ENCODE data around the gene FOXF2. TPM values are rescaled to one million over a fixed set of nuclear protein-coding genes. Genes with fewer than 3 reads are reported as not detected.

Gene FOXF2
- total and polyA plus RNA-seq, 2 experiments from 2014 or later = not detected

- TF ChIP-seq REST (IDR thresholded peaks at IDR 0.05; ENCODE audit: unreplicated experiment) (no peak), ETS1 (IDR thresholded peaks at IDR 0.05) (no peak)
Observed at GRCh38 chr6:1385129-1386037, 4.0 kb upstream of the FOXF2 start (continued).

GRCh38 chr6:1386038-1386709 is 3.2 kb upstream of the FOXF2 start:
- no peaks in the 10 kb centered on the region for H3K79me2 ChIP-seq (replicated peaks; ENCODE audit: insufficient read depth)
- Mint-ChIP-seq H3K9me3 (peaks cover under 1% of the 10 kb centered on the region; the same call in 1 of the 3 replicates), H3K27ac (no peak overlapping the region), H3K27me3 (ENCODE audit: insufficient read depth, low read depth, poor library complexity) (peaks cover 89% of the 10 kb centered on the region), H3K36me3 (ENCODE audit: low read depth) (no peaks in the 10 kb centered on the region), H3K4me1 (peaks cover 29% of the 10 kb centered on the region), H3K4me3 (no peak overlapping the region)
- H3K4me2 ChIP-seq = no peak overlapping the region
- peak overlapping the region; percentile 62; the same call in 1 of the 2 replicates for H3K4me3 ChIP-seq
- H3F3A ChIP-seq (replicated peaks; ENCODE audit: low read depth) = peaks cover 4% of the 10 kb centered on the region
- no peaks in the 10 kb centered on the region for H3K36me3 ChIP-seq (ENCODE audit: insufficient read depth)
- DNase-seq (ENCODE audit: low spot score) = no peak
- ATAC-seq = no peak
- no peak for TF ChIP-seq STAT1 (IDR thresholded peaks at IDR 0.05; ENCODE audit: unreplicated experiment)
- TF ChIP-seq EZH2 (IDR thresholded peaks at IDR 0.05; ENCODE audit: low read depth, unreplicated experiment) = peak; percentile 80
- H4K20me1 ChIP-seq (replicated peaks; ENCODE audit: insufficient read depth) = peaks cover 18% of the 10 kb centered on the region; the same call in 1 of the 2 replicates
- no peak overlapping the region for H2AFZ ChIP-seq
- no peak overlapping the region for H3K27ac ChIP-seq (ENCODE audit: low read depth)
- H3K9me2 ChIP-seq (ENCODE audit: insufficient read depth) = no peaks in the 10 kb centered on the region
- H3K4me1 ChIP-seq (ENCODE audit: insufficient read depth) = peaks cover 40% of the 10 kb centered on the region
- H3K27me3 ChIP-seq (ENCODE audit: insufficient read depth) = peaks cover 94% of the 10 kb centered on the region

GRCh38 chr6:1387538-1387875 is 1.9 kb upstream of the FOXF2 start:
- Histone ChIP-seq H3K4me1 (ENCODE audit: insufficient read depth) (peaks cover 35% of the 10 kb centered on the region), H3K4me3 (no peak overlapping the region), H4K20me1 (replicated peaks; ENCODE audit: insufficient read depth) (peaks cover 23% of the 10 kb centered on the region; the same call in 1 of the 2 replicates), H3K27ac (ENCODE audit: low read depth) (no peak overlapping the region), H3K79me2 (replicated peaks; ENCODE audit: insufficient read depth) (no peaks in the 10 kb centered on the region), H3K4me2 (0 out of 2 replicates have a peak overlapping the region, but pooled peaks have one; percentile 55), H3K36me3 (ENCODE audit: insufficient read depth) (no peaks in the 10 kb centered on the region), H3F3A (replicated peaks; ENCODE audit: low read depth) (peaks cover 6% of the 10 kb centered on the region), H3K27me3 (ENCODE audit: insufficient read depth) (peaks cover 94% of the 10 kb centered on the region), H3K9me2 (ENCODE audit: insufficient read depth) (no peaks in the 10 kb centered on the region), H2AFZ (no peak overlapping the region)
- H3K4me3 Mint-ChIP-seq = no peak overlapping the region; the same call in 2 of the 3 replicates
- no peak for DNase-seq (ENCODE audit: low spot score)
- H3K9me3 Mint-ChIP-seq = no peaks in the 10 kb centered on the region; the same call in 2 of the 3 replicates
- no peaks in the 10 kb centered on the region; the same call in 2 of the 3 replicates for H3K36me3 Mint-ChIP-seq (ENCODE audit: low read depth)
- H3K27me3 Mint-ChIP-seq (ENCODE audit: insufficient read depth, low read depth, poor library complexity) = peaks cover 91% of the 10 kb centered on the region
- H3K4me1 Mint-ChIP-seq = peaks cover 36% of the 10 kb centered on the region
- no peak for TF ChIP-seq STAT1 (IDR thresholded peaks at IDR 0.05; ENCODE audit: unreplicated experiment)
- TF ChIP-seq EZH2phosphoT487 (IDR thresholded peaks at IDR 0.05; ENCODE audit: unreplicated experiment) = peak; percentile 66
- peak; percentile 98 for TF ChIP-seq EZH2 (IDR thresholded peaks at IDR 0.05; ENCODE audit: low read depth, unreplicated experiment)
- no peak overlapping the region for H3K27ac Mint-ChIP-seq
- ATAC-seq = no peak

Measured in GM23338 (cell line).